ENCODE measurements around the gene RPL27A. TPM values are rescaled to one million over a fixed set of nuclear protein-coding genes. Genes with fewer than 3 reads are reported as not detected.

Gene RPL27A
- total and polyA plus RNA-seq, 2 donors (not counting 3 experiments of a cell fraction or from before 2014, with no cell fraction given): 1,303 to 1,363 TPM

DNA sequence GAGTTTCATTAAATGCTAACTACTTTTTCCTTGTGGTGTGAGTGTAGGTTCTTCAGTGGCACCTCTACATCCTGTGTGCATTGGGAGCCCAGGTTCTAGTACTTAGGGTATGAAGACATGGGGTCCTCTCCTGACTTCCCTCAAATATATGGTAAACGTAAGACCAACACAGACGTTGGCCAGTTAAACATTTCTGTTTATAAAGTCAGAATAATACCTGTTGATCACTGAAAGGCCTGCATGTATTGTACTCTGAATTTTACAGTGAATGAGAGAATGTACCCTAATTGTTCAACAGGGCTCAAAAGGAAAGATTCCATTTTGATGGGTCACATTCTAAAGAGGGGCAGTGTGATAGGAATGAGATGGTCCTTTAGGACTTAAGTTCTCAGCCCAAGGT, 3.2 kb downstream of the RPL27A start:
- no peaks in the 10 kb centered on the region for H3K27me3 ChIP-seq (ENCODE audit: control insufficient read depth in 2 of 2, insufficient read depth in 2 of 2, low read length in 2 of 2)
- no peak overlapping the region for H3K9ac ChIP-seq (replicated peaks; ENCODE audit: extremely low read depth, insufficient read depth, low read length)
- no peak overlapping the region for H3K4me3 ChIP-seq (replicated peaks in 1 of 3; ENCODE audit: insufficient read depth in 1 of 3, low read depth in 1 of 3, low read length in 3 of 3)
- FAIRE-seq (no peak), DNase-seq (ENCODE audit: low read depth, low spot score) (no peak)
- ChIA-PET CTCF (no interaction called here), POLR2A (no interaction called here)
- peaks cover 19 to 20% of the 10 kb centered on the region in 2 experiments for H3K36me3 ChIP-seq (ENCODE audit: control insufficient read depth in 2 of 2, extremely low read depth in 1 of 2, insufficient read depth in 2 of 2, low read length in 2 of 2)
- H3K27ac ChIP-seq (ENCODE audit: insufficient read depth, low read depth, low read length): no peak overlapping the region
- intact Hi-C loops (cut with micrococcal nuclease) (no loop called here), dilution Hi-C loops (cut with MboI; ENCODE audit: extremely low pct_ligation_motif_present, low sequenced_read_pairs) (no loop called here)
- peaks cover 2% of the 10 kb centered on the region for H4K20me1 ChIP-seq (replicated peaks; ENCODE audit: control insufficient read depth, extremely low read depth, insufficient read depth, low read length)
- no peaks in the 10 kb centered on the region for H3K9me3 ChIP-seq (replicated peaks; ENCODE audit: control insufficient read depth, insufficient read depth, low read length)
- H3K9me1 ChIP-seq (replicated peaks; ENCODE audit: control insufficient read depth, extremely low read depth, insufficient read depth, low read length): no peaks in the 10 kb centered on the region
- peaks cover 37% of the 10 kb centered on the region for H3K79me2 ChIP-seq (ENCODE audit: control insufficient read depth, insufficient read depth, low read length)
- no TSS peak for BruUV-seq (replicated peaks)
- peaks cover 42% of the 10 kb centered on the region for H3K4me1 ChIP-seq (ENCODE audit: control insufficient read depth, extremely low read depth, insufficient read depth, low read length)
- no peak overlapping the region for H3K4me2 ChIP-seq (ENCODE audit: insufficient read depth, low read length)
- TF ChIP-seq MYC (IDR thresholded peaks at IDR 0.05; ENCODE audit: low read depth, low read length): no peak
- peak; percentile 12 for TF ChIP-seq POLR2A (IDR thresholded peaks at IDR 0.05; ENCODE audit: low read depth, low read length)
- H2AFZ ChIP-seq (ENCODE audit: low read depth, low read length): no peak overlapping the region

DNA sequence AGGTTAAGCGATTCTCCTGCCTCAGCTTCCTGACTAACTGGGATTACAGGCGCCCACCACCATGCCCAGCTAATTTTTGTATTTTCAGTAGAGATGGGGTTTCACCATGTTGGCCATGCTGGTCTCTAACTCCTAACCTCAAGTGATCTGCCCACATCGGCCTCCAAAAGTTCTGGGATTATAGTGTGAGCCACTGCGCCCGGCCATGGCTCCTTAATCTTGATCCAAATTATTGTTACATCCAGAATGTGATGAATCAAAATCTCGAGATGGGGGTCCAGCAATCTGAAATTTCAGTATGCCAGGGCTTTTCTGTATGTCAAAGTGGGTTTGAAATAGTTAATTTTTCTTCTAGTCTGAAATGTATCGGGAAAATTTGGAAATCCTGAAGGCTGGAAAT, 3.7 kb downstream of the RPL27A start:
- H4K20me1 ChIP-seq (replicated peaks; ENCODE audit: control insufficient read depth, extremely low read depth, insufficient read depth, low read length): peaks cover 2% of the 10 kb centered on the region
- CTCF ChIA-PET: interaction anchor here (1.1 kb wide), 1 partner anchor 273 kb away, joined by 3 read pairs; no protein-coding TSS in a partner anchor
- no peak for TF ChIP-seq JUN (IDR thresholded peaks at IDR 0.05; ENCODE audit: borderline replicate concordance, insufficient read depth, insufficient read length, low read depth)
- TF ChIP-seq POLR2A (IDR thresholded peaks at IDR 0.05; ENCODE audit: low read depth, low read length): no peak
- TF ChIP-seq FOS (IDR thresholded peaks at IDR 0.05; ENCODE audit: borderline replicate concordance, insufficient read depth, low read length): no peak
- TF ChIP-seq MYC (IDR thresholded peaks at IDR 0.05; ENCODE audit: low read depth, low read length): no peak
- H3K9me3 ChIP-seq (replicated peaks; ENCODE audit: control insufficient read depth, insufficient read depth, low read length): no peaks in the 10 kb centered on the region
- POLR2A ChIA-PET: no interaction called here
- intact Hi-C loops (cut with micrococcal nuclease): no loop called here
- H3K36me3 ChIP-seq (ENCODE audit: control insufficient read depth in 2 of 2, extremely low read depth in 1 of 2, insufficient read depth in 2 of 2, low read length in 2 of 2): peaks cover 19 to 20% of the 10 kb centered on the region in 2 experiments
- H3K4me3 ChIP-seq (replicated peaks in 1 of 3; ENCODE audit: insufficient read depth in 1 of 3, low read depth in 1 of 3, low read length in 3 of 3): no peak overlapping the region
- FAIRE-seq: no peak
- H3K79me2 ChIP-seq (ENCODE audit: control insufficient read depth, insufficient read depth, low read length): peaks cover 37% of the 10 kb centered on the region
- no peaks in the 10 kb centered on the region for H3K9me1 ChIP-seq (replicated peaks; ENCODE audit: control insufficient read depth, extremely low read depth, insufficient read depth, low read length)
- dilution Hi-C loops (cut with MboI; ENCODE audit: extremely low pct_ligation_motif_present, low sequenced_read_pairs): no loop called here
- H3K27me3 ChIP-seq (ENCODE audit: control insufficient read depth in 2 of 2, insufficient read depth in 2 of 2, low read length in 2 of 2): no peaks in the 10 kb centered on the region
- no peak overlapping the region for H3K27ac ChIP-seq (ENCODE audit: insufficient read depth, low read depth, low read length)
- H2AFZ ChIP-seq (ENCODE audit: low read depth, low read length): no peak overlapping the region
- DNase-seq (ENCODE audit: low read depth, low spot score): no peak
- no peak overlapping the region for H3K4me2 ChIP-seq (ENCODE audit: insufficient read depth, low read length)
- H3K4me1 ChIP-seq (ENCODE audit: control insufficient read depth, extremely low read depth, insufficient read depth, low read length): peaks cover 42% of the 10 kb centered on the region
- H3K9ac ChIP-seq (replicated peaks; ENCODE audit: extremely low read depth, insufficient read depth, low read length): no peak overlapping the region
- BruUV-seq (replicated peaks): no TSS peak

Measured in endothelial cell of umbilical vein (primary cell).